RWPE2 (cell line): ENCODE measurements around the gene EZR.

Source experiments
- ATAC-seq: fragments of 200-7000 bp; cut with Tn5 transposase; 3 replicates; pipeline ENCODE4 v1.9.1; 2021; ENCODE audit warnings: low read depth
- DNase-seq: peaks from one replicate; pipeline ENCODE4 v3.0.0-alpha.2; 2020; ENCODE audit warnings: low spot score
- H3K27ac ChIP-seq: fragments of 450-650 bp; 2 replicates; pipeline ENCODE4 v1.5.1; 2017; ENCODE audit warnings: mild to moderate bottlenecking; ENCODE audit not compliant: poor library complexity, severe bottlenecking
- H3K27me3 ChIP-seq: fragments of 250-450 bp; sonication (Bioruptor Pico); 2 replicates; pipeline ENCODE4 v1.5.1; 2021; ENCODE audit warnings: mild to moderate bottlenecking, moderate library complexity; ENCODE audit not compliant: insufficient read depth, poor library complexity, severe bottlenecking
- H3K36me3 ChIP-seq: fragments of 250-450 bp; sonication (Bioruptor Pico); 2 replicates; pipeline ENCODE4 v1.5.1; 2020; ENCODE audit warnings: low read depth, mild to moderate bottlenecking, moderate library complexity
- H3K4me1 ChIP-seq: fragments of 250-450 bp; sonication (Bioruptor Pico); 2 replicates; pipeline ENCODE4 v1.5.1; 2021; ENCODE audit warnings: mild to moderate bottlenecking, moderate library complexity; ENCODE audit not compliant: insufficient read depth, poor library complexity, severe bottlenecking
- H3K4me3 ChIP-seq: fragments of 250-450 bp; sonication (Bioruptor Pico); 2 replicates; pipeline ENCODE4 v1.5.1; 2021; ENCODE audit warnings: mild to moderate bottlenecking, moderate library complexity; ENCODE audit not compliant: severe bottlenecking
- H3K9me3 ChIP-seq: fragments of 250-450 bp; sonication (Bioruptor Pico); 2 replicates; pipeline ENCODE4 v1.5.1; 2021; ENCODE audit warnings: mild to moderate bottlenecking, moderate library complexity; ENCODE audit not compliant: severe bottlenecking
- CTCF ChIP-seq: fragments of 450-650 bp; IDR thresholded peaks from one replicate; pipeline ENCODE4 v1.5.1; 2017; ENCODE audit warnings: mild to moderate bottlenecking, moderate library complexity; ENCODE audit not compliant: poor library complexity, severe bottlenecking

EZR gene

GRCh38 chr6:158766621-158767455, 52.3 kb downstream of the EZR start:
- ATAC-seq: no peak
- Histone ChIP-seq H3K27ac (no peak overlapping the region), H3K27me3 (no peaks in the 10 kb centered on the region), H3K9me3 (no peaks in the 10 kb centered on the region), H3K4me3 (no peak overlapping the region), H3K36me3 (peaks cover 73% of the 10 kb centered on the region), H3K4me1 (no peaks in the 10 kb centered on the region)
- TF ChIP-seq CTCF: no peak
- no peak for DNase-seq

- no peak for TF ChIP-seq CTCF
- Histone ChIP-seq H3K36me3 (peaks cover 61% of the 10 kb centered on the region), H3K27ac (no peak overlapping the region), H3K27me3 (no peaks in the 10 kb centered on the region), H3K4me1 (no peaks in the 10 kb centered on the region), H3K9me3 (no peaks in the 10 kb centered on the region), H3K4me3 (no peak overlapping the region)
- DNase-seq: no peak
- no peak for ATAC-seq
Measured at GRCh38 chr6:158765499-158766068, 53.6 kb downstream of the EZR start.

- no peaks in the 10 kb centered on the region for H3K4me1 ChIP-seq
- no peaks in the 10 kb centered on the region for H3K27me3 ChIP-seq
- no peak overlapping the region for H3K27ac ChIP-seq
- H3K4me3 ChIP-seq: no peak overlapping the region
- H3K9me3 ChIP-seq: no peaks in the 10 kb centered on the region
- DNase-seq (no peak), ATAC-seq (no peak)
- TF ChIP-seq CTCF: no peak
- H3K36me3 ChIP-seq: peaks cover 54% of the 10 kb centered on the region
Measured at GRCh38 chr6:158764926-158765325, 54.2 kb downstream of the EZR start.

GRCh38 chr6:158764183-158764849, 54.9 kb downstream of the EZR start:
- no peaks in the 10 kb centered on the region for H3K27me3 ChIP-seq
- ATAC-seq: no peak
- H3K27ac ChIP-seq: no peak overlapping the region
- TF ChIP-seq CTCF: no peak
- no peaks in the 10 kb centered on the region for H3K4me1 ChIP-seq
- peaks cover 48% of the 10 kb centered on the region for H3K36me3 ChIP-seq
- no peaks in the 10 kb centered on the region for H3K9me3 ChIP-seq
- no peak for DNase-seq
- no peak overlapping the region for H3K4me3 ChIP-seq
